Prostate gland (tissue), 2 donors: ENCODE results near the gene UBA52. TPM values are rescaled to one million over a fixed set of nuclear protein-coding genes. Genes with fewer than 3 reads are reported as not detected.
A peak's percentile ranks its signal among the peaks of the same experiment; 100 is the strongest.

Source experiments
- DNase-seq: peaks from one replicate; pipeline ENCODE4 v3.0.0-alpha.2; 2019; ENCODE audit warnings: low spot score
- H3K27ac ChIP-seq, 2 donors: fragments of 200-600 bp; sonication (generic); 2 replicates each; pipeline ENCODE4 v1.5.1; 2017 to 2019
- H3K27me3 ChIP-seq: fragments of 200-600 bp; sonication (generic); replicated peaks from 2 replicates; pipeline ENCODE4 v1.5.1; 2019; ENCODE audit not compliant: insufficient read depth
- H3K36me3 ChIP-seq, 2 donors: fragments of 200-600 bp; sonication (generic); 1 replicate in 1 of 2; 2 replicates in 1 of 2; pipeline versions ENCODE4 v1.5.1 to v1.8.1; 2017 to 2019
- H3K4me1 ChIP-seq: fragments of 200-600 bp; sonication (generic); replicated peaks from 2 replicates; pipeline ENCODE4 v1.5.1; 2019
- H3K4me3 ChIP-seq, 2 donors: fragments of 200-600 bp; sonication (generic); 2 replicates each; pipeline ENCODE4 v1.5.1; 2017 to 2019
- H3K9me3 ChIP-seq: fragments of 200-600 bp; sonication (generic); 2 replicates; pipeline ENCODE4 v1.5.1; 2017
- POLR2A ChIP-seq: fragments of 450-650 bp; IDR thresholded peaks from one replicate; pipeline ENCODE4 v1.6.1; 2016; ENCODE audit warnings: antibody characterized with exemption, mild to moderate bottlenecking
- POLR2AphosphoS5 ChIP-seq: sonication (generic); formaldehyde crosslinking; IDR thresholded peaks from one replicate; pipeline ENCODE4 v1.6.1; 2017; ENCODE audit warnings: antibody characterized with exemption
- WGBS: methylation state at CpG from one replicate; pipeline ENCODE4 v1.1.5; 2018; 5-methylcytosine and 5-hydroxymethylcytosine counted together
- intact Hi-C: fragments of 100-400 bp; cut with DNase I; formaldehyde crosslinking; loops from one replicate; pipeline ENCODE4 v1.14.2; 2022
- total RNA-seq, 2 donors: library from RNA; depleted of rRNA; stranded (reverse); fragments of >200 nt; gene quantifications; one replicate each; pipeline ENCODE4 v1.1.0, GENCODE V29; 2016
- TF ChIP-seq, protein P1 (sequence below), 4 experiments: fragments of 200-600 bp in 2 of 4; fragments of 450-650 bp in 2 of 4; sonication (generic) in 2 of 4; IDR thresholded peaks; 1 replicate in 3 of 4; 2 replicates in 1 of 4; pipeline ENCODE4 v1.5.1; 2016 to 2019; ENCODE audit warnings: antibody characterized with exemption in 4 of 4, mild to moderate bottlenecking in 2 of 4, moderate library complexity in 2 of 4

The UBA52 gene
- total RNA-seq, 2 donors from 2014 or later, result 646 to 738 TPM

GRCh38 chr19:18593367-18594095 is 21.9 kb downstream of the UBA52 start:
- TF ChIP-seq, protein P1, sequence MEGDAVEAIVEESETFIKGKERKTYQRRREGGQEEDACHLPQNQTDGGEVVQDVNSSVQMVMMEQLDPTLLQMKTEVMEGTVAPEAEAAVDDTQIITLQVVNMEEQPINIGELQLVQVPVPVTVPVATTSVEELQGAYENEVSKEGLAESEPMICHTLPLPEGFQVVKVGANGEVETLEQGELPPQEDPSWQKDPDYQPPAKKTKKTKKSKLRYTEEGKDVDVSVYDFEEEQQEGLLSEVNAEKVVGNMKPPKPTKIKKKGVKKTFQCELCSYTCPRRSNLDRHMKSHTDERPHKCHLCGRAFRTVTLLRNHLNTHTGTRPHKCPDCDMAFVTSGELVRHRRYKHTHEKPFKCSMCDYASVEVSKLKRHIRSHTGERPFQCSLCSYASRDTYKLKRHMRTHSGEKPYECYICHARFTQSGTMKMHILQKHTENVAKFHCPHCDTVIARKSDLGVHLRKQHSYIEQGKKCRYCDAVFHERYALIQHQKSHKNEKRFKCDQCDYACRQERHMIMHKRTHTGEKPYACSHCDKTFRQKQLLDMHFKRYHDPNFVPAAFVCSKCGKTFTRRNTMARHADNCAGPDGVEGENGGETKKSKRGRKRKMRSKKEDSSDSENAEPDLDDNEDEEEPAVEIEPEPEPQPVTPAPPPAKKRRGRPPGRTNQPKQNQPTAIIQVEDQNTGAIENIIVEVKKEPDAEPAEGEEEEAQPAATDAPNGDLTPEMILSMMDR (IDR thresholded peaks at IDR 0.05), result no peak
- TF ChIP-seq POLR2AphosphoS5, result no peak
- no peak for TF ChIP-seq POLR2A
- Histone ChIP-seq H3K9me3 (no peaks in the 10 kb centered on the region), H3K27ac (no peak overlapping the region), H3K4me3 (peak overlapping the region; percentile 20 to 35), H3K36me3 (peaks cover 0 to 3% of the 10 kb centered on the region in 2 donors), H3K27me3 (no peaks in the 10 kb centered on the region), H3K4me1 (peaks cover 10% of the 10 kb centered on the region)
- DNase-seq, result no peak
- 39% methylated on average over 25 of the region's 25 CpGs for WGBS
- intact Hi-C loops, result loop anchor here (2.0 kb wide), 1 partner anchor 253 kb away; no protein-coding TSS in a partner anchor

GRCh38 chr19:18594096-18594823 is 22.6 kb downstream of the UBA52 start:
- Histone ChIP-seq H3K9me3 (no peaks in the 10 kb centered on the region), H3K27me3 (no peaks in the 10 kb centered on the region), H3K36me3 (peaks cover 0 to 3% of the 10 kb centered on the region in 2 donors), H3K4me1 (peaks cover 10% of the 10 kb centered on the region), H3K27ac (no peak overlapping the region), H3K4me3 (peak overlapping the region; percentile 20 to 35)
- intact Hi-C loops, result loop anchor here (2.0 kb wide), 1 partner anchor 253 kb away; no protein-coding TSS in a partner anchor
- DNase-seq, result peak; percentile 72
- TF ChIP-seq, protein P1 (IDR thresholded peaks at IDR 0.05), result peak; percentile 78 to 94 (median 90)
- TF ChIP-seq POLR2A, result no peak
- under 1% methylated on average over 54 of the region's 54 CpGs for WGBS

DNA sequence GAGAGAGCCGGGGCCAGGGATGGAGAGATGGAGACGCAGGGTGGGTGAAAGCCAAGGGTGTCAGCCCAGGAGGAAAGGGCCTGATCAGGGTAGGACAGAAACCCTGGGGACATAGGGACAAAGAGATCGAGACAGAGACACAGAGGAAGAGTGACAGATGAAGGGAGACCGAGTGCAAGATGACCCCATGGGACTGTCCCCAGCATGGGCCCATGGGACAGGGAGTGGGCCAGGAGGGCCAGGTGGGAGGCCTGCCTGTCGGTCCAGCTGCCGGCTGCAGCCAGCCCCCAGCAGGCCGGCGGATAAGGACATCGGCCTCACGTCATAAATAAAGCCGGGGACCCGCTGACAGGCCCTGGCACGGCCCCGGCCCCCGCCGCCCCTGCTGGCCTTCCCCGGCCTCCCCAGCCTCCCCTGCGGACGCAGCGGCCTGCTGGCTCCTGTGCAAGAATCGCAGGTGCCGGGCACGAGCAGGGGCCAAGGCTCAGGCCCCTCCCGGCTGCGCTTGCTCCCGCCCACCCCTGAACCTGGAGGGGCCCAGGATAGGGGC is 23.2 kb downstream of the UBA52 start:
- TF ChIP-seq, protein P1 (IDR thresholded peaks at IDR 0.05), result no peak
- TF ChIP-seq POLR2AphosphoS5, result no peak
- no peak for TF ChIP-seq POLR2A
- DNase-seq, result no peak
- H3K27me3 ChIP-seq, result no peaks in the 10 kb centered on the region
- no peak overlapping the region for H3K27ac ChIP-seq
- intact Hi-C loops, result loop anchor here (2.0 to 5.0 kb wide), 2 partner anchors 77 to 252 kb away; no protein-coding TSS in a partner anchor
- WGBS, result 15% methylated on average over 22 of the region's 26 CpGs
- H3K36me3 ChIP-seq, result peaks cover 0 to 3% of the 10 kb centered on the region in 2 donors
- peaks cover 5% of the 10 kb centered on the region for H3K4me1 ChIP-seq
- peak overlapping the region; percentile 20 to 35 for H3K4me3 ChIP-seq
- H3K9me3 ChIP-seq, result no peaks in the 10 kb centered on the region

- intact Hi-C loops, result loop anchor here (2.0 to 5.0 kb wide), 2 partner anchors 77 to 251 kb away; no protein-coding TSS in a partner anchor
- TF ChIP-seq, protein P1 (IDR thresholded peaks at IDR 0.05), result no peak
- no peak for TF ChIP-seq POLR2A
- no peak for TF ChIP-seq POLR2AphosphoS5
- Histone ChIP-seq H3K4me1 (peaks cover 5% of the 10 kb centered on the region), H3K4me3 (no peak overlapping the region), H3K27ac (no peak overlapping the region), H3K9me3 (no peaks in the 10 kb centered on the region), H3K27me3 (no peaks in the 10 kb centered on the region), H3K36me3 (peaks cover 0 to 3% of the 10 kb centered on the region in 2 donors)
- WGBS, result 69% methylated on average over 6 of the region's 6 CpGs
- DNase-seq, result no peak
Measured at GRCh38 chr19:18595475-18595874, 23.8 kb downstream of the UBA52 start.
